NCI-H1694 (cell line): ENCODE data around the gene IDH1.
A peak's percentile ranks its signal among the peaks of the same experiment; 100 is the strongest.
"Not testable (repeated sequence)": the region's sequence is repeated elsewhere in the genome, so short reads cannot be mapped to it uniquely, and the experiment has no call there.

Experiments used
- DNase-seq: peaks from one replicate; lab custom pipeline; 2025; lab: John Stamatoyannopoulos, UW

Gene IDH1

GRCh38 chr2:208254871-208255556 lies at the start of gene IDH1:
Gene IDH1 (minus strand): TSS chr2:208255071. CDS start chr2:208251551, 3,520 bp downstream.
- peak; percentile 92 for DNase-seq

DNA sequence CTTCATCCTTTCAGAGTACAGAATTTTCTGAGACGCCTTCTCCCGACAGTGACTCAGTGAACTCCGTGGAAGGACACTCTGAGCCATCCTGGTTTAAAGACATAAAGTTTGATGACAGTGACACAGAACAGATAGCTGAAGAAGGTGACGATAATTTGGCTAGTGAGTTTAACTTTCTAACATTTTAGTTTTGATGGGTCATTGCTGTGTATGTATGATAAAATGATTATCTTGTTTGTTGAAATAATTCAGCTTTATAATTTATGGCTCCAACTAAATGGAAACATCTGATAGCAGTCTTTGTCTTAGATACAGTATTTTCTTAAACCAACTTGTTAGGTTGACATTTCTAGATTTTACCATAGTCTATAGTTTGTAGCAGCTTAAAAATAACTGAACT lies 49.3 kb upstream of the IDH1 start:
- DNase-seq = no peak

GRCh38 chr2:208300847-208301618 lies 46.2 kb upstream of the IDH1 start:
- no peak for DNase-seq

- no peak for DNase-seq
Observed at GRCh38 chr2:208297961-208298360, 43.1 kb upstream of the IDH1 start.

DNA sequence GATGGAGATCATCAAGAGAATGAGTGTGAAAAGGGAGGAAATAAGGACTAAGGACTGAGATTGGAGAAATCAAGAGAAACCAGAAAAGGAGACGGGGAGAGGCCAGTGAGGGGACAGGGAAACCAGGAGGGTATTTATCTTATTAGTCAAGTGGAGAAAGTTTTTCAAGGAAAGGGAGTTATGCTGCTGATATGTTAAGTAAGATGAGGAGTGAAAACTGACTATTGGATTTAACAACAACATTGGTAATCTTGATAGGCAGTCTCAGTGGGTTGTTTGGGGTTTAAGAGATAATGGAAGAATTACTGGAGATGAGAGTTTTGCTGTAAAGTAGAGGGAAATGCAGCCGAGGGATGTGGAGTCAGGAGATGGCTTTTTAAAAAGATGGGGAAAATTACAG lies 41.7 kb upstream of the IDH1 start:
- DNase-seq = no peak

- DNase-seq = no peak
Observed at GRCh38 chr2:208295834-208296233, 41.0 kb upstream of the IDH1 start.

GRCh38 chr2:208294482-208295024 lies 39.7 kb upstream of the IDH1 start:
- DNase-seq = no peak

DNA sequence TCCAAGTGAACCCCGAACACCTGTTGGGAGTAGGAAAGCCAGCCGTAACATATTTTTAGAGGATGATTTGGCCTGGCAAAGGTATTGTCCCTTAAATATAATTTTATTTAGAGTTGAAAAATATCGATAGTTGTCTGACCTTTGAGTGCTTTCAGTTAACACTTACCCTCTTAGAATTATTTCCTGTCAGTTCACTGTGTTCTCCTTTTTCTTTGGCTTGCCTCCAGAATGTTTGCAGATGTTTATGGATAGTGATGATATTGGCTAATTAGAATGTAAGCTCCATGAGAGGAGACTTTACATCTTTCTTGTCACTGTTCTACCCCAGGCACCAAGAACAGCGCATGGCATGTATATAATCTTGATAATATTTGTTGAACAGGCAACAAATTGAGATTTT lies 31.0 kb upstream of the IDH1 start:
- no peak for DNase-seq

- no peak for DNase-seq
Observed at GRCh38 chr2:208280933-208281332, 26.1 kb upstream of the IDH1 start.

DNA sequence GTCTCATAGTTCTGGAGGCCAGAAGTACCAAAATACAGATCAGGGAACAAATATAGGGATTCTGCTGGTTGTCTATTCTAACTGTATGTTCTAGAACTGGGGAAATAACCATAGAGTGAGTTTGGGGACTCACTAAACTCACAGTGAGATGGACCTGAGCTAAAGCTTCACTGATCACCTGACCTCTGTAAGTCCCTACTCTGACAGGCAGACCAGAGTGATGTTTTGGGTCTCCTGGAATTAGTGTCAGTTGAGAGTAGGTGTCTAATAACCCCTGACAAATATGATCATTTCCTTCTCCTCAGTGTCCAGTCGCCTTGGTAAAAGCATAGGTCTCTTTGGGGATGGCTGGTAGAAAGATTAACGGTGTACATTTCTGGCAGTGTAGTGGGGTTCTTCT lies 25.4 kb upstream of the IDH1 start:
- DNase-seq = no peak

DNA sequence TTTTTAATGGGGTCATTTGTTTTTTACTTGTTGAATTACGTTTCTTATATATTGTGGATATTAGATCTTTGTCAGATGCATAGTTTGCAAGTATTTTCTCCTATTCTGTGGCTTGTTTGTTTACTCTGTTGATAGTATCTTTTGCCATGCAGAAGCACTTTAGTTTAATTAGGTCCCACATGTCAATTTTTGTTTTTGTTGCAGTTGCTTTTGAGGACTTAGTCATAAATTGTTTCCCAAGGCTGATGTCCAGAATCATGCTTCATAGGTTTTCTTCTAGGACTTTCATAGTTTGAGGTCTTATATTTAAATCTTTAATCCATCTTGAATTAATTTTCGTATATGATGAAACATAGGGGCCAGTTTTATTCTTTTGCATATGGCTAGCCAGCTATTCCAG lies 24.4 kb upstream of the IDH1 start:
- DNase-seq = no peak

DNA sequence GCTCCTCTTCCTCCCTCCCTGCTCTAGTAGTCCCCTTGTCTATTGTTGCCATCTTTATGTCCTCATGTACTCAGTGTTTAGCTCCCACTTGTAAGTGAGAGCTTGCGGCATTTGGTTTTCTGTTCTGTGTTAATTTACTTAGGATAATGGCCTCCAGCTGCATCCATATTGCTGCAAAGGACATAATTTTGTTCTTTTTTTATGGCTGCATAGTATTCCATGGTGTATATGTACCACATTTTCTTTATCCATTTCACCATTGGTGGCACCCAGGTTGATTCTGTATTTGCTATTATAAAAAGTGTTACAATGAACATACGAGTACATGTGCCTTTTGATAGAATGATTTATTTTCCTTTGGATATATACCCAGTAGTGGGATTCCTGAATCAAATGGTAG lies 23.7 kb upstream of the IDH1 start:
- no peak for DNase-seq

DNA sequence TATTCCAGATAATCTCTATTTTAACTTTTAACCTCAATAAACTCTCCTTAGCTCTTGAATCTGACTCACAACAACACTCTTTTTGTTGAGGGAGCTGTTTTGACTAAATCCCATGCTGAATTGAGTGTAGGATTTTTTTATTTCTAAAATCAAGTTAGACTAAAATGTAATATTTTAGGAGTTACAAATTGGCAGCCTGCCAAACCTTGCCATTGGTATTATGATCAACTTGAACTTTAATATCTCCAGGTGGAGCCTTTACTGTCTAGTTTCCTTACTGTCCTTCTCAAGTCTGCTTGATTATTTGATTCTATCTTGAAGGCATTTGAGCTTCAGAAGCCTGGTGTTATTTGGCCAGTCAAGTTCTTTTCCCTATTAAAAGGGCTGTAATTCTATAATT lies 19.9 kb upstream of the IDH1 start:
- no peak for DNase-seq

GRCh38 chr2:208269091-208269490 lies 14.2 kb upstream of the IDH1 start:
- no peak for DNase-seq

GRCh38 chr2:208268156-208268952 lies 13.5 kb upstream of the IDH1 start:
- DNase-seq = no peak

DNA sequence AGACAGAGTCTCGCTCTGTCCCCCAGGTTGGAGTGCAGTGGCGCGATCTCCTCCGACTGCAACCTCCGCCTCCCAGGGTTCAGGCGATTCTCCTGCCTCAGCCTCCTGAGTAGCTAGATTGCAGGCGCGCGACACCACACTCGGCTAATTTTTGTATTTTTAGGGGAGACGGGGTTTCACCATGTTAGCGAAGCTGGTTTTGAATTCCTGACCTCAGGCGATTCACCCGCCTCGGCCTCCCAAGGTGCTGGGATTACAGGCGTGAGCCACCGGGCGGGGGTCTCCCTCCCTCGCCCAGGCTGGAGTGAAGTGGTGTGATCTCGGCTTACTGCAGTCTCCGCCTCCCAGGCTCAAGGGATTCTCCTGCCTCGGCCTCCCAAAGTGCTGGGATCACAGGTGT lies 12.7 kb upstream of the IDH1 start:
- DNase-seq = not testable (repeated sequence)

GRCh38 chr2:208266936-208267335 lies 12.1 kb upstream of the IDH1 start:
- DNase-seq = no peak

- DNase-seq = no peak
Observed at GRCh38 chr2:208266553-208266893, 11.7 kb upstream of the IDH1 start.

DNA sequence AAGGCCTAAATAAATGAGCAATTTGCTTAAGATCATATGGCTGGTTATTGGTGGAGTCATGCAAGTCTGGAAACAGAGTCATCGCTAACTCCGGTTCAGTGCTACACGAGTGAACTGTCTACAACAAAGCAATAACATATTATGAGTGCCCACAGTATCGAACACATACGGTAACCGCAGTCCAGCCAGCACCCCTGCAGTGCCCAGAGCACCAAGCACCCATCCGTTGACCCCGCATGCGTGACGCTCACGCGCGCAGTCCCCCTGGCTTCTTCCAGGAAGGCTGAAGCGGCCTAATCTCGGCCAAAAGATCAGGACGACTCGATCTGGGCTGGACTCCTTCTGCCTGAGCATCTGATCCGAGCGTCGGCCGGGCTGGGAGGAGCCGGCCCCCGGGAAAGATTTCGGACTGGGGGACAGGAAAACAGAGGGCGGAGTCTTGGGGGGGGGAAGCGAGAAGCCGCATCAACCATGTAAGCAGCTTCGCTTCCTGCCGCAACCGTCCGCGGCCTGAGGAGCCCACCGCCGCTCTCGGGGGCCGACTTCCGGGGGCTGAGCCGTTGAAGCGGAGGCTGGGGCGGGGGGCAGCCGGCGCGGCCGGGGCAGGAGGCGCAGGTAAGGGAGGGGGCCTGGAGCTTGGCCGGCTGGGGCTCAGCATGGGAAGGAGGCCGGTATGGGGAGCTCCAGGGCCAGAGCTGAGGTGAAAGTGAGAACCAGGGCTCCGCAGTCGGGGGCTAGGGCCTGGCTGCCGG lies 11.1 kb upstream of the IDH1 start, which contains the start of gene PIKFYVE:
TSS of gene PIKFYVE (plus strand) at position 455 of the 752 bp plus-strand sequence. CDS start 5,265 bp downstream, outside the sequence.
- peak; percentile 96 for DNase-seq

GRCh38 chr2:208265371-208265800 lies 10.5 kb upstream of the IDH1 start:
- peak; percentile 30 for DNase-seq
